GM19438 (cell line): ENCODE data around the gene CPSF4L.
A peak's percentile ranks its signal among the peaks of the same experiment; 100 is the strongest.

ENCODE experiments used
- ATAC-seq: cut with Tn5 transposase; IDR thresholded peaks from one replicate; pipeline ENCODE4 v1.9.1; 2021; ENCODE audit warnings: low read depth; ENCODE audit not compliant: unreplicated experiment

CPSF4L gene

GRCh38 chr17:73240561-73240960, 21.1 kb downstream of the CPSF4L start:
- ATAC-seq = no peak

DNA sequence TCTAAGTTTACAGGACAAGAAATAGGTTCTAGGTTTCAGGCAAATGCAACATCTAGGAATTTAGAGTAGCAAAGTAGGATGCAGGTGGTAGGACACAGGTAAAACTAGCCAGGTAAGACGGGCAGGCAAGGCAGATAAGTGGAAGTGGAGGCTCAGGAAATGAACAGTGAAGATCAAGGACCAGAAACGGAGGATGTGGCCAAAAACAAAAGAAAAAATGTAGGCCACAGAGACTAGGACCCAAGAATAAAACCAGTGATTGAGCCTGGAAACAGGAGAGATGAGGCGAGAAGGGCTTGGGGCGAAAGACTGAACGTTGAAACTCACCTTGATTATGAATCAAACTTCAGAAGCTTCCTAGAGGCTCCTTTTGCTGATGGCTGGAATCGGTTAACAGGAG, 24.0 kb downstream of the CPSF4L start:
- ATAC-seq = no peak

GRCh38 chr17:73234736-73235135, 26.9 kb downstream of the CPSF4L start:
- no peak for ATAC-seq

DNA sequence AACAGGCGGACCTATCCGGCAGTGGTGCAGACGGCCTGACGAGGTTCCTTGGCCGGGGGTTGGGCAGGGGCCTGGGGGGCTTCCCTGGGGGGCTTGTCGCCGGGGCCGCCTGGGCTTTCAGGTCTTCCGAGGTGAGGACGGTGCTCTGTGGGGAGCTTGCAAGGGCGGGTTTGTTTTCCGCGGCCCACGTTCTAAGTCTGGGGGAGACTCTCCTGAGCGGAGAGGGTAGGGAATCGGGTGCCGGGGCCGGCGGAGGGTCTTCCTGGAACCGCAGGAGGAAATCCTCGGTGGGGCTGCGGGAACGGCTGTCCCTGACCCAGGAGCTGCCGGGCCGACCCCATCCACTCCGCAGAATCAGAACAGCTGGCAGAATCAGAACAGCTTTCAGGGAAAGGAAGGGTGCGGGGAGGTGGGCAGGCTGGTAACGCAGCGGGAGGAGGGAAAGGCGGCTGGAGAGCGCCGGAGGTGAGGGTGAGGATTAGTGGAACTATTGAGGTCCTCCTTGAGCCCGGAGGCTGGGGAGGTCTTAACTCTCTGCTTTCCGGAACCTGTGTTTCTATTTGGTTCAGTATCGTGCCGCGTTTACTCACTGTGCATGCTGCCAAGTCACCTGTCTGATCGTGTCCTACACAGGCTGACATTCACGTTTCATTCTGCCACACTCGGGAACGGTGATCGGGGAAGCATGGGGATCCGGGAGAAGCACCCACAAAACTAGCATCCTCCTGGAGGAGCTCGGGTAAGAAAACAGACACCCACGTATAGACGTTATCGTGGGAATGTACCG, 28.9 kb downstream of the CPSF4L start:
- peak; percentile 39 for ATAC-seq

DNA sequence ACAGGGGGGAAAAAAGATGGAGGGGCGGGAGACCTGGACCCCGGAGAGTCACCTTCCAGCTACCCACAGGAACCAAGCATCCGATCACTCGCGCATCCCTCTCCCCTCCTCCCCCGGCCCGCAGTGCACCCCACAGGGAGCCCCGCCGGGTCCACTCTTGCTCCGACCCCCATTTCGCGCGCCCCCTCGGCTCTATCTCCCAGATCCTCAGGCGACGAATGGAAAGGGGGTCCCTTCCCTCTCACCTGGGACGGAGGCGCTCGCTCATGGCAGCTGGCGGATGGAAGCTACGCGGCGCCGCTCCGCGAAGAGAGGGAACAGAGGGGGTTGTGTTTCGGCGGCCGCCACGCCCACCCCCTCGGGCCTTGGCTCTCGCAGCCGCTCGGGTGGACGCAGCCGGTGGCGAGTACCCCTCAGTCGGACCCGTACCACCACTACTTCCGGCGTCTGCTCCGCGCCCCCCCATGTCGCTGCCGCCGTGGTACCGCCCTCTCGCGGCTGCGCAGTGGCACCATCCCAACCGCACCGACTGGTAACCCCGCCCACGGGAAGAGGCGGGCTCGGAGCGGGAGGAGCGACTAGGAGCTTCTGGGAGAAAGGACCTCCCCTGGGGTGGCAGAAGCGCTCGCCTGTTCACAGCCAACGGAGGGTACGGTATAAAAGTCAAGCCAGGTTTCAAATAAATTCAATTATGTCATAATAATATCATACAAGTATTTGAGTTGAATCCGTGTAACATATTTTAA, 29.7 kb downstream of the CPSF4L start:
- peak; percentile 73 for ATAC-seq

DNA sequence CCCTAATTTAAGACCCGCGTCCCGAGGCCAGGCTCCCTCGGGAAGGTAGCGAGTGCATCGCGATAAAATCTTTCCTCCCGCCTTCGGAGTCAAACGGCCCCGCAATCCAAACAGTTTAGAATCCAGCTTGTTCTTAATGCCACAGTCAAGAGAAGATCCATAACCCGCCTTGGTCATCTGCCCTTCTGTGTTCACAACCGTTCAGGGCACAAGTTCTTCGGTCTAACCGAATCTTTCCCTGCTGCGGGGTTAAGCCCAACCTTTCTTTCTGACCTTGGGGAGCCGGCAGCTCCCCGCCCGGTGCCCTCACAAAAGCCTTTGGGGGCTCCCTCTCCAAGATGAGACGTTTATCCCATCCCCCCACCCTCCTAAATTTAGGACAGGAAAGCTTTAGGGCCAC, 30.3 kb downstream of the CPSF4L start:
- ATAC-seq = no peak

DNA sequence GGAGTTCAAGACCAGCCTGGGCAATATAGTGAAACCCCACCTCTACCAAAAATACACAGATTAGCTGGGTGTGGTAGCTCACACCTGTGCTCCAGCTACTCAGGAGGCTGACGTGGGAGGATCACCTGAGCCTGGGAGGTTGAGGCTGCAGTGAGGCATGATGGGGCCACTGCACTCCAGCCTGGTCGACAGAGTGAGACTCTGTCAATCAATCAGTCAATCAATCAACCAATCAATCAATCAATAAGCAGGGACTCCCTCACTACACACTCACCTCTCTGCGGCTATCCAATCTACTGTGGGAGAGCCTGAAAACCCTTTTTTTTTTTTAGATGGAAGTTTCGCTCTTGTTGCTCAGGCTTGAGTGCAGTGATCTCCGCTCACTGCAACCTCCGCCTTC, 31.6 kb downstream of the CPSF4L start:
- no peak for ATAC-seq

DNA sequence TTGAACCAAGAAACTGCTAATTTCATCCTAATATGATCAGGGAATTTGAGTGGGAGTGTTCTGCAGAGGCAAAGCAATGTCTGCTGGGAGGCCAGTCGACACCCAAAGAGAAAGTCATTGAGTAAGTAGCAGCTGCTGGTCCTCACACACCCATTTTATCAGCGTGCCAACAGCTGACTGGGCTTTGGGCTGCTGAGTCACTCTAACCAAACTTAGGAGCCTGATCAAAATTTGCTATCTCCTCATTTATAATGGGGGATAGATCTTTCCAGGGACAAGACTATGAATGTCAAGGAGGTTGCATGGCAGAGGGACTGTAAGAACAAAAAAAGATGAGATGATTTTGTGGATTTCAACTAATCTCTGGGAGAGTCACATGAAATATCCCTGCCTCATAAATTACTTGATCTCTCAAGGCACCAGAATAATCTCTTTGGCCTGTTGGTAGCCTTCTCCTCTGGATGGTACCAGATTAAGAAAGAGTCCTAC, 32.9 kb downstream of the CPSF4L start:
- ATAC-seq = no peak

DNA sequence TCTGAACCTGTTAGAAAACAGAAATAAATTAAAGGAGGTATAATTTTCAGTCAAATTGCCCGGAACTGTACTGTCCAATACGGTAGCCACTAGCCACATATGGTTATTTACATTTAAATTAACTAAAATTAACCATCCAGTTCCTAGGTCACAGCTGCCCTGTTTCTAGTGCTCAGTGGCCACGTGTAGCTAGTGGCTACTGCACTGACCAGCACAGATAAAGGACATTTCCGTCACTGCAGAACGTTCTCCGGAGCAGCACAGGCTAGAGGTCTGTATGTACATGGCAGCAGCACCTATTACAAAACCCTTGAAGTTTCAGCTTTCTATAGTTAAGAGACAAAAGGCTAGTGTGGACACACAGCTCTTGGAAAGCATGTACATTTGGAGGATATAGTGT, 33.7 kb downstream of the CPSF4L start:
- ATAC-seq = no peak

GRCh38 chr17:73227379-73227778, 34.3 kb downstream of the CPSF4L start:
- ATAC-seq = no peak

- ATAC-seq = no peak
These were observed 35.0 kb downstream of the CPSF4L start for GRCh38 chr17:73226556-73227172.

DNA sequence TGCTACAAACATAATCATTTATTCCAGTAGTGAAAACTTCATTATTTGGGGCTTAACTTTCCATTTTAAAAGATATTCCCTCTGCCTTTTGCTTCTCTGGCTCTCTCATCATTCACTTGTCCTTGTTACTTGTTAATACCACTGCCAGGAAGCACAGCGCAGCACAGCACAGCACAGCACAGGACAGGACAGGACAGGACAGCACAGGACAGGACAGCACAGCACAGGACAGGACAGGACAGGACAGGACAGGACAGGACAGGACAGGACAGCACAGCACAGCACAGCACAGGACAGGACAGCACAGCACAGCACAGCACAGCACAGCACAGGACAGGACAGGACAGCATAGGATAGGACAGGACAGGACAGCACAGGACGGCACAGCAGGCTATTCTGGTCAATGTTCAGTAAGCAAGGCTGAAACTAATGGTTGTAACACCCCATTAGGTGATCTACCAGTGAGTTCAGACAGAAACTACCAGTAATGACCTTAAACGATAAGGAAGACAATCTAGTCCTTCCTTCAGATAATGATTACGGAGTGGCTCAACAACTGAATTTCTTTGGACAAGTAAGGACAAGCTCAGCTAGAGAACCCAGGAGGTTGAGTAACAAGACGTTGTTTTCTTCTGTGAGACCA, 36.9 kb downstream of the CPSF4L start:
- ATAC-seq = no peak

DNA sequence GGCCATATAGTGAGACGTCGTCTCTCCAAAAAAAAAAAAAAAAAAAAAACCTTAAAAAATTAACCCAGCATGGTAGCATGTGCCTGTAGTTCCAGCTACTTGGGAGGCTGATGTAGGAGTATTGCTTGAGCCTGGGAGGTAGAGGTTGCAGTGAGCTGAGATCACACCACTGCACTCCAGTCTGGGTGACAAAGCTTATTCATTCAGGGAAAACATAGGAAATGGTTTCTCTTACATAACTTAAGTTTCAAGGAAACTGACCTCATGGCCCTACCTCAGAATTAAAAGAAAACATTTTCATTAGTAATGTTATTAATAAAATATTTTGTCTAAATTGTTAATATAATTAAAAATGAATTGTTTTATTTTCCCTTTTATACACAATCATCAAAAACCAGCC, 37.4 kb downstream of the CPSF4L start:
- no peak for ATAC-seq

DNA sequence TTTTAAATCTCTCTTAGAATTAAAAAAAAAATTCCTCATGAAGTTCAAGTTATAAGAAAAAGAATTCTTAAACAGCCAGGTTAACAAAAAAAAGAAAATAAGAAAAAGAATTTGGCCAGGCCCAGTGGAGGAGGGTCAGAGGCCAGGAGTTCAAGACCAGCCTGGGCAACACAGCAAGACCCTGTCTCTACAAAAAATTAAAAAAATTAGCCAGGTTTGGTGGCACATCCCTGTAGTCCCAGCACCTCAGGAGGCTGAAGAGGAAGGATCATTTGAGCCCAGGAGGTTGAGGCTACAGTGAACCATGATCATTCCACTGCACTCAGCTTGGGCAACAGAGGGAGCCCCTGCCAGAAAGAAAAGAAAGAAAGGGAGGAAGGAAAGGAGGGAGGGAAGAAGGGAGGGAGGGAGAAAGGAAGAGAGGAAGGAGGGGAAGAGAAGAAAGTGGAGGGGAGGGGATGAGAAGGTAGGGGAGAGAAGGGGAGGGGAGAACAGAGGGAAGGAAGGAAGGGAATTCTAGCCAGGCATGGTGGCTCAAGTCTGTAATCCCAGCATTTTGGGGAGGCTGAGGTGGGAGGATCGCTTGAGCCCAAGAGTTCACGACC, 38.0 kb downstream of the CPSF4L start:
- no peak for ATAC-seq

- ATAC-seq = no peak
These were observed 46.2 kb downstream of the CPSF4L start for GRCh38 chr17:73215447-73215846.

- no peak for ATAC-seq
These were observed 46.8 kb downstream of the CPSF4L start for GRCh38 chr17:73214851-73215250.

DNA sequence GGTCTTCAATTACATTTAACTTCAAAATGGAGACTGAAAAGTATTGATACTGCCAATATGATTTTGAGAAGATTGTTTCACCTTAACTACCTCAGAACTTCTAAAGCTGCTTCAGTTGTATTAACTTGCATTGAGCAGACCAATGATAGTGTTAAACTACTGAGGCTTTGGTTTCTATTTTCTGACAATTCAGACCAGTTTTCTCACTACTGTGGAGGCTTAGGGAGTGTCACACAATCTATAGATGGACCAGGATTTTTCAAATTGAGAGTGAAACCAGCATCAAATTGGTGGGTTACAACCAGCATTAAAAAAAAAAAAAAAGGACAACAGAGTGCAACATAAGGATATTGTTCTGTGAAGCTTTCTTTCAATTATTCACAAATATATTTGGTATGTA, 47.7 kb downstream of the CPSF4L start:
- ATAC-seq = no peak

DNA sequence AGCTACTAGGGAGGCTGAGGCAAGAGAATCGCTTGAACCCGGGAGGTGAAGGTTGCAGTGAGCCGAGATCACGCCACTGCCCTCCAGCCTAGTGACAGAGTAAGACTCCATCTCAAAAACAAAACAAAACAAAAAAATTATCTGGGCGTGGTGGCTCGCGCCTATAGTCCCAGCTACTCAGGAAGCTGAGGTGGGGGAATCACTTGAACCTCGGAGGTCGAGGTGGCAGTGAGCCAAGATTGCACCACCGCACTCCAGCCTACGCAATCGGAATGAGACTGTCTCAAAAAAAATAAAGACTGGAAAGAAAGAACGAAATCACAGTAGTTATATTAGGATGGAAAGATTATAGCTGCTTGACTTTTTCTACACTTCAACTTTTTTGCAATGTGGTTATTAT, 49.9 kb downstream of the CPSF4L start:
- ATAC-seq = no peak

- ATAC-seq = no peak
These were observed 51.5 kb downstream of the CPSF4L start for GRCh38 chr17:73210002-73210678.

GRCh38 chr17:73209436-73209835, 52.2 kb downstream of the CPSF4L start:
- ATAC-seq = no peak
